HEK293T (cell line): Measurements from ENCODE around the gene ZNF396.

Source experiments
- ARNT ChIP-seq: fragments of 450-650 bp; IDR thresholded peaks from 2 replicates; pipeline ENCODE4 v1.6.1; 2017; ENCODE audit warnings: mild to moderate bottlenecking
- BHLHE40 ChIP-seq: fragments of 450-650 bp; IDR thresholded peaks from 2 replicates; pipeline ENCODE4 v1.6.1; 2016; ENCODE audit warnings: mild to moderate bottlenecking, moderate library complexity, borderline replicate concordance
- CTBP1 ChIP-seq: fragments of 450-650 bp; IDR thresholded peaks from 2 replicates; pipeline ENCODE4 v1.6.1; 2016; ENCODE audit warnings: borderline replicate concordance
- FOXA1 ChIP-seq: fragments of 450-650 bp; IDR thresholded peaks from 2 replicates; pipeline ENCODE4 v1.6.1; 2016; ENCODE audit warnings: mild to moderate bottlenecking
- FOXK2 ChIP-seq: fragments of 450-650 bp; IDR thresholded peaks from 2 replicates; pipeline ENCODE4 v1.6.1; 2016; ENCODE audit warnings: mild to moderate bottlenecking
- FOXM1 ChIP-seq: fragments of 450-650 bp; IDR thresholded peaks from 2 replicates; pipeline ENCODE4 v1.6.1; 2017; ENCODE audit warnings: mild to moderate bottlenecking, borderline replicate concordance
- HDGF ChIP-seq: fragments of 450-650 bp; IDR thresholded peaks from 2 replicates; pipeline ENCODE4 v1.6.1; 2017; ENCODE audit warnings: antibody characterized with exemption, borderline replicate concordance
- L3MBTL2 ChIP-seq: fragments of 450-650 bp; conservative IDR thresholded peaks from 2 replicates; pipeline ENCODE4 v1.6.1; 2016; ENCODE audit warnings: mild to moderate bottlenecking
- LEF1 ChIP-seq: fragments of 450-650 bp; IDR thresholded peaks from 2 replicates; pipeline ENCODE4 v1.6.1; 2017; ENCODE audit warnings: mild to moderate bottlenecking, borderline replicate concordance
- SP1 ChIP-seq: fragments of 450-650 bp; IDR thresholded peaks from 2 replicates; pipeline ENCODE4 v1.6.1; 2017
- SUZ12 ChIP-seq: fragments of 450-650 bp; IDR thresholded peaks from 2 replicates; pipeline ENCODE4 v1.6.1; 2016; ENCODE audit warnings: mild to moderate bottlenecking
- TARDBP ChIP-seq: fragments of 450-650 bp; IDR thresholded peaks from 2 replicates; pipeline ENCODE4 v1.6.1; 2016
- ZNF384 ChIP-seq: fragments of 450-650 bp; IDR thresholded peaks from 2 replicates; pipeline ENCODE4 v1.6.1; 2016
- TF ChIP-seq, protein P1 (sequence below): fragments of 450-650 bp; IDR thresholded peaks from 2 replicates; pipeline ENCODE4 v1.6.1; 2016

DNA sequence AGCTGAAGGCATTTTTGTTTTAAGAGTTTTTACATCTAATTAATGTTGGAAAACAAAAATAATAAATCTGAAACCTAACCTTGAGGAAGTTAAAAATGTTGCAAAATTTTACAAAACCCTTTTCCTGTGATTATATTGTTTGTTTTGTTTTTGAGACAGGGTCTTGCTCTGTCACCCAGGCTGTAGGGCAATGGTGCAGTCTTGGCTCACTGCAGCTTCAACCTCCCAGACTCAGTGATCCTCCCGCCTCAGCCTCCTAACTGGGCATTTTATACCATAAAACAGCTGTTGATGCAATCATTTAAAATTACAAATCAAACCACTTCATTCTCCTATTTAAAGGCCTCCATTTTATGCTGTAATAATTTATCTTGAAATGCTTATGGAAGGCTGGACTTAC, 31.2 kb downstream of the ZNF396 start:
- TF ChIP-seq BHLHE40 (no peak), ARNT (no peak), CTBP1 (no peak), FOXK2 (no peak), FOXM1 (no peak), SP1 (no peak), FOXA1 (no peak), L3MBTL2 (no peak), SUZ12 (no peak), LEF1 (no peak), HDGF (no peak), TARDBP (no peak), ZNF384 (no peak)
- TF ChIP-seq, protein P1, sequence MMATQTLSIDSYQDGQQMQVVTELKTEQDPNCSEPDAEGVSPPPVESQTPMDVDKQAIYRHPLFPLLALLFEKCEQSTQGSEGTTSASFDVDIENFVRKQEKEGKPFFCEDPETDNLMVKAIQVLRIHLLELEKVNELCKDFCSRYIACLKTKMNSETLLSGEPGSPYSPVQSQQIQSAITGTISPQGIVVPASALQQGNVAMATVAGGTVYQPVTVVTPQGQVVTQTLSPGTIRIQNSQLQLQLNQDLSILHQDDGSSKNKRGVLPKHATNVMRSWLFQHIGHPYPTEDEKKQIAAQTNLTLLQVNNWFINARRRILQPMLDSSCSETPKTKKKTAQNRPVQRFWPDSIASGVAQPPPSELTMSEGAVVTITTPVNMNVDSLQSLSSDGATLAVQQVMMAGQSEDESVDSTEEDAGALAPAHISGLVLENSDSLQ = no peak
